ENCODE data around the gene DYRK4.

The DYRK4 gene

DNA sequence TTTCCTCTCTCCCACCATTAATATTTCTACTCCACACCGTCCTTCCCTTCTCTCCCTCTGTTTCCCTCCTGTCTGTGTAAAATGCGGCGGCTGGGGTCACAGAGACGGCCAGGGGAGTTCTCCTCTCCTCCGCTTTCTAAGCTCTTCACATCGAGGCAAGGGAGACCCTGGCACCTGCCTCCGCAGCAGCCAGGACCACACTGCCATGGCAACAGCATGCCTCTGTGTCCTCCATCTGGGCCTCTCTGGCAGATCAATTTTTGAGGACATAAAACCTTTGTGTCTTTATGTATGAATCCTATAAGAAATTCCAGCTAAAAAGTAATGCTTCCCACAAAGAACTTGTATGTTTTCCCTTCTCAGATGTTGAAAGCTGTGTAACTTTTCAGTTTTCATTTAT lies 41.4 kb downstream of the DYRK4 start:
- no peaks in the 10 kb centered on the region for H3K27me3 ChIP-seq (ENCODE audit: insufficient read depth, low read length, poor library complexity)

DNA sequence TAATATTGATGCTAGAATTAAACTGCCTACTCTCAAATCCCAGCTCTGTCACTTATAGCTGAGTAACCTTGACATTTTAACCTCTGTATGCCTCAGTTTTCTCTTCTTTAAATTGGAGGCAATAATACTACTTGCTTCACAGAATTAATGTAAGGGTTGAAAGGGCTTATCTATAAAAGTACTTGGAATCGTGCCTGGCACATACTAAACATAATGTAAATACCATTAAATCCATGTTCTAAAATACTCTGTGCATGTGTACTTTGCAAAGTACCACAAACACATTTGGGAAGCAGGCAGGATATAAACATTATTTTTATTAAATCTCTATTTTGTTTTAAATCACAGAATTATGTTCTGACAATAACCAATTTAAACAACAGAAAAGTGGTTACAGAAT lies 41.9 kb downstream of the DYRK4 start:
- H3K27me3 ChIP-seq (ENCODE audit: insufficient read depth, low read length, poor library complexity), result no peaks in the 10 kb centered on the region
- no peaks in the 10 kb centered on the region for H3K9me3 ChIP-seq (ENCODE audit: insufficient read depth, low read length, severe bottlenecking)
- no peak overlapping the region for H2AFZ ChIP-seq (ENCODE audit: low read depth, low read length)
- H3K4me1 ChIP-seq (ENCODE audit: insufficient read depth, low read length), result peaks cover 17% of the 10 kb centered on the region
- no peak overlapping the region for H3K4me2 ChIP-seq (ENCODE audit: insufficient read depth, low read length)
- H3K27ac ChIP-seq (ENCODE audit: low read length), result no peak overlapping the region
- no peaks in the 10 kb centered on the region for H3K36me3 ChIP-seq (ENCODE audit: insufficient read depth, low read length)
- H3K9ac ChIP-seq (ENCODE audit: low read depth, low read length), result no peak overlapping the region
- ATAC-seq (ENCODE audit: insufficient read depth, low read depth) (no peak), DNase-seq (no peak)
- peaks cover 10% of the 10 kb centered on the region; the same call in 1 of the 2 replicates for H3K79me2 ChIP-seq (ENCODE audit: insufficient read depth, low read length)
- no peak for TF ChIP-seq EZH2 (IDR thresholded peaks at IDR 0.05; ENCODE audit: borderline replicate concordance, low read depth, low read length, severe bottlenecking)
- TF ChIP-seq, protein P1, sequence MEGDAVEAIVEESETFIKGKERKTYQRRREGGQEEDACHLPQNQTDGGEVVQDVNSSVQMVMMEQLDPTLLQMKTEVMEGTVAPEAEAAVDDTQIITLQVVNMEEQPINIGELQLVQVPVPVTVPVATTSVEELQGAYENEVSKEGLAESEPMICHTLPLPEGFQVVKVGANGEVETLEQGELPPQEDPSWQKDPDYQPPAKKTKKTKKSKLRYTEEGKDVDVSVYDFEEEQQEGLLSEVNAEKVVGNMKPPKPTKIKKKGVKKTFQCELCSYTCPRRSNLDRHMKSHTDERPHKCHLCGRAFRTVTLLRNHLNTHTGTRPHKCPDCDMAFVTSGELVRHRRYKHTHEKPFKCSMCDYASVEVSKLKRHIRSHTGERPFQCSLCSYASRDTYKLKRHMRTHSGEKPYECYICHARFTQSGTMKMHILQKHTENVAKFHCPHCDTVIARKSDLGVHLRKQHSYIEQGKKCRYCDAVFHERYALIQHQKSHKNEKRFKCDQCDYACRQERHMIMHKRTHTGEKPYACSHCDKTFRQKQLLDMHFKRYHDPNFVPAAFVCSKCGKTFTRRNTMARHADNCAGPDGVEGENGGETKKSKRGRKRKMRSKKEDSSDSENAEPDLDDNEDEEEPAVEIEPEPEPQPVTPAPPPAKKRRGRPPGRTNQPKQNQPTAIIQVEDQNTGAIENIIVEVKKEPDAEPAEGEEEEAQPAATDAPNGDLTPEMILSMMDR (IDR thresholded peaks at IDR 0.05; ENCODE audit: borderline replicate concordance, extremely low read depth, low read length, poor library complexity, severe bottlenecking), result no peak
- no peaks in the 10 kb centered on the region for H4K20me1 ChIP-seq (ENCODE audit: insufficient read depth, low read length)
- no peak overlapping the region for H3K4me3 ChIP-seq (ENCODE audit: low read depth in 1 of 2, low read length in 2 of 2)

More for the DNA sequence above, 41.4 kb downstream of the DYRK4 start:
- H3K4me3 ChIP-seq (ENCODE audit: low read depth in 1 of 2, low read length in 2 of 2), result no peak overlapping the region
- H3K9me3 ChIP-seq (ENCODE audit: insufficient read depth, low read length, severe bottlenecking), result no peaks in the 10 kb centered on the region
- H3K79me2 ChIP-seq (ENCODE audit: insufficient read depth, low read length), result peaks cover 10% of the 10 kb centered on the region; the same call in 1 of the 2 replicates
- H3K36me3 ChIP-seq (ENCODE audit: insufficient read depth, low read length), result no peaks in the 10 kb centered on the region
- no peak overlapping the region for H2AFZ ChIP-seq (ENCODE audit: low read depth, low read length)
- ATAC-seq (ENCODE audit: insufficient read depth, low read depth) (no peak), DNase-seq (no peak)
- no peak overlapping the region for H3K9ac ChIP-seq (ENCODE audit: low read depth, low read length)
- peaks cover 17% of the 10 kb centered on the region for H3K4me1 ChIP-seq (ENCODE audit: insufficient read depth, low read length)
- no peak for TF ChIP-seq EZH2 (IDR thresholded peaks at IDR 0.05; ENCODE audit: borderline replicate concordance, low read depth, low read length, severe bottlenecking)
- TF ChIP-seq, protein P1 (IDR thresholded peaks at IDR 0.05; ENCODE audit: borderline replicate concordance, extremely low read depth, low read length, poor library complexity, severe bottlenecking), result no peak
- H4K20me1 ChIP-seq (ENCODE audit: insufficient read depth, low read length), result no peaks in the 10 kb centered on the region
- no peak overlapping the region for H3K4me2 ChIP-seq (ENCODE audit: insufficient read depth, low read length)
- H3K27ac ChIP-seq (ENCODE audit: low read length), result no peak overlapping the region

DNA sequence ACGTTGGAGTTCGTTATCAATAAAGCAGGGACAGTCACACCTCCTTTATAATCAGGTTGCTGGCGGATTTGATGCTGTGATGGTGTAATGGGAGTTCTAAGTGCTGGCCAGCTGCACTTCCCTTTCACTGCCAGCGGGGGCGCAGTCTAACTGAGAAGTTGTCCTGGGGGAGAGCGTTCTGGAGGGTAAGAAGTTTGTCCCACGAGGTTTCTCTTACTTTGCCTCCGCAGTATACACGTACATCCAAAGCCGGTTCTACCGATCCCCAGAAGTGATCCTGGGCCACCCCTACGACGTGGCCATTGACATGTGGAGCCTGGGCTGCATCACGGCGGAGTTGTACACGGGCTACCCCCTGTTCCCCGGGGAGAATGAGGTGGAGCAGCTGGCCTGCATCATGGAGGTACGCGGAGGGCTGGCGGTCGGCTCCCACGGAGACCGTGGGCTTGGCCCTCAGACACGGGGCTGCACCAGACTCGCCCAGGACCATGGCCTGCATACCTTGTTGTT lies 42.7 kb downstream of the DYRK4 start:
- Histone ChIP-seq H4K20me1 (ENCODE audit: insufficient read depth, low read length) (no peaks in the 10 kb centered on the region), H3K4me3 (ENCODE audit: low read depth in 1 of 2, low read length in 2 of 2) (peak overlapping the region; percentile 88 to 97; a peak in 3 of 4 replicates), H3K27ac (ENCODE audit: low read length) (peak overlapping the region; percentile 82), H2AFZ (ENCODE audit: low read depth, low read length) (peak overlapping the region; percentile 100), H3K4me2 (ENCODE audit: insufficient read depth, low read length) (peak overlapping the region; percentile 86), H3K9me3 (ENCODE audit: insufficient read depth, low read length, severe bottlenecking) (no peaks in the 10 kb centered on the region), H3K36me3 (ENCODE audit: insufficient read depth, low read length) (no peaks in the 10 kb centered on the region), H3K9ac (ENCODE audit: low read depth, low read length) (peak overlapping the region; percentile 71), H3K4me1 (ENCODE audit: insufficient read depth, low read length) (peaks cover 17% of the 10 kb centered on the region), H3K27me3 (ENCODE audit: insufficient read depth, low read length, poor library complexity) (no peaks in the 10 kb centered on the region), H3K79me2 (ENCODE audit: insufficient read depth, low read length) (peaks cover 10% of the 10 kb centered on the region; the same call in 1 of the 2 replicates)
- TF ChIP-seq EZH2 (IDR thresholded peaks at IDR 0.05; ENCODE audit: borderline replicate concordance, low read depth, low read length, severe bottlenecking), result no peak
- TF ChIP-seq, protein P1 (IDR thresholded peaks at IDR 0.05; ENCODE audit: borderline replicate concordance, extremely low read depth, low read length, poor library complexity, severe bottlenecking), result peak; percentile 99
- DNase-seq, result peak; percentile 83
- peak; percentile 95 for ATAC-seq (ENCODE audit: insufficient read depth, low read depth)

All from DND-41 (cell line).